ENCODE results near the gene TOLLIP.

GRCh38 chr11:1263010-1263409 lies 46.4 kb downstream of the TOLLIP start:
- TF ChIP-seq POLR2A (IDR thresholded peaks at IDR 0.05) (no peak), CTCF (IDR thresholded peaks at IDR 0.05) (no peak)

All from right lobe of liver (tissue), 4 donors.